Testis (tissue), 2 donors: Measurements from ENCODE around the gene MCC.

Experiments used
- CTCF ChIP-seq, 3 experiments: fragments of 450-650 bp in 2 of 3; fragments of 200-600 bp in 1 of 3; sonication (generic) in 1 of 3; IDR thresholded peaks; one replicate each; pipeline ENCODE4 v1.5.1; 2016 to 2019; ENCODE audit warnings: antibody characterized with exemption in 3 of 3, mild to moderate bottlenecking in 2 of 3, moderate library complexity in 1 of 3
- POLR2A ChIP-seq: fragments of 450-650 bp; IDR thresholded peaks from one replicate; pipeline ENCODE4 v1.6.1; 2017; ENCODE audit warnings: antibody characterized with exemption, mild to moderate bottlenecking, moderate library complexity

- TF ChIP-seq CTCF (IDR thresholded peaks at IDR 0.05) (no peak), POLR2A (no peak)
Observed at GRCh38 chr5:113035096-113035495, 453.2 kb downstream of the MCC start.
